SK-N-MC (cell line): Measurements from ENCODE around the gene MRPL17.

Source experiments
- EZH2 ChIP-seq: fragments of 200-600 bp; sonication (generic); IDR thresholded peaks from one replicate; pipeline ENCODE4 v1.6.1; 2017; ENCODE audit warnings: antibody characterized with exemption
- POLR2AphosphoS5 ChIP-seq: IDR thresholded peaks from 2 replicates; pipeline ENCODE4 v1.6.1; 2012; ENCODE audit warnings: mild to moderate bottlenecking, low read depth, low read length, borderline replicate concordance

DNA sequence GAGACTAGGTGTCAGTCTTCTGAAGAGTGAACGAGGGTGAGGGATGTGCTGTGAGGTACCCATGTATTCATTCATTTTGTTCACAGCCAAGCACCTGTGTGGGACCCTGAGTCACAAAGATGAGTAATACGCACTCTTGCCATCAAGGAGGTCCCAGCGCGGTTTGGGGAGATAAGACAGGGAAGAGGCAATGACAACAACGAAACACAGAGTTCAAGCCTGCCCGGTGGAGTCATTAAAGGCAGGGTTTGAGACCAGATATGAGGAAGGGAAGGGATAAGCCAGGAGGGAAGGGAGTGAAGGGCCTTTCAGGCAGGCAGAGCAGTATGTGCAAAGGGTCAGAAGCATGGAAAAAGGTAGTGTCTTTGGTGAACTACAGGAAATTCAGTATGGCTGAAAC, 32.2 kb downstream of the MRPL17 start:
- TF ChIP-seq POLR2AphosphoS5 (no peak), EZH2 (no peak)
